Neural cell (in vitro differentiated cells): ENCODE results near the gene CHST13.

Experiments
- CTCF ChIP-seq: fragments of 450-650 bp; IDR thresholded peaks from 2 replicates; pipeline ENCODE4 v1.5.1; 2014; ENCODE audit warnings: antibody characterized with exemption, mild to moderate bottlenecking, moderate library complexity; ENCODE audit not compliant: poor library complexity, severe bottlenecking
- EP300 ChIP-seq: fragments of 450-650 bp; conservative IDR thresholded peaks from 2 replicates; pipeline ENCODE4 v1.6.1; 2014; ENCODE audit warnings: antibody characterized with exemption, mild to moderate bottlenecking, moderate library complexity; ENCODE audit not compliant: poor library complexity, severe bottlenecking
- EZH2 ChIP-seq: fragments of 200-600, 300-800 bp; shearing (Covaris generic), sonication (generic); IDR thresholded peaks from 2 replicates; pipeline ENCODE4 v1.6.1; 2014; ENCODE audit warnings: antibody characterized with exemption, low read length, borderline replicate concordance, mild to moderate bottlenecking; ENCODE audit not compliant: insufficient read depth, poor library complexity, severe bottlenecking
- POLR2AphosphoS5 ChIP-seq: IDR thresholded peaks from 2 replicates; pipeline ENCODE4 v1.6.1; 2012
- REST ChIP-seq: IDR thresholded peaks from 2 replicates; pipeline ENCODE4 v1.6.1; 2012; ENCODE audit warnings: borderline replicate concordance

- TF ChIP-seq CTCF = no peak
- no peak for TF ChIP-seq REST
- no peak for TF ChIP-seq EP300
- TF ChIP-seq EZH2 = no peak
- no peak for TF ChIP-seq POLR2AphosphoS5
Measured at GRCh38 chr3:126499401-126499800, 24.6 kb upstream of the CHST13 start.
